Mesothelial cell of epicardium (in vitro differentiated cells): ENCODE results near the gene NTM. TPM values are rescaled to one million over a fixed set of nuclear protein-coding genes. Genes with fewer than 3 reads are reported as not detected.
"Not testable (repeated sequence)": the region's sequence is repeated elsewhere in the genome, so short reads cannot be mapped to it uniquely, and the experiment has no call there.

Source experiments
- DNase-seq, 2 experiments: peaks; one replicate each; pipeline ENCODE4 v3.0.0; 2021; ENCODE audit warnings: low spot score in 2 of 2; ENCODE audit not compliant: unreplicated experiment in 2 of 2
- H3K27ac Mint-ChIP-seq: 2 replicates; pipeline ENCODE4 v1.8.0; 2021; ENCODE audit warnings: mixed read lengths
- H3K27me3 Mint-ChIP-seq: 2 replicates; pipeline ENCODE4 v1.8.0; 2021; ENCODE audit warnings: low read depth, mixed read lengths
- H3K36me3 Mint-ChIP-seq: 2 replicates; pipeline ENCODE4 v1.8.0; 2021; ENCODE audit warnings: mixed read lengths
- H3K4me1 Mint-ChIP-seq: 2 replicates; pipeline ENCODE4 v1.8.0; 2021; ENCODE audit warnings: mixed read lengths
- H3K4me3 Mint-ChIP-seq: 2 replicates; pipeline ENCODE4 v1.8.0; 2021; ENCODE audit warnings: mild to moderate bottlenecking, moderate library complexity, mixed read lengths
- H3K9me3 Mint-ChIP-seq: 2 replicates; pipeline ENCODE4 v1.8.0; 2021; ENCODE audit warnings: mixed read lengths
- CTCF ChIP-seq: fragments of 200-600 bp; sonication (generic); IDR thresholded peaks from one replicate; pipeline ENCODE4 v1.5.0; 2021; ENCODE audit warnings: antibody characterized with exemption; ENCODE audit not compliant: unreplicated experiment
- total RNA-seq: library from RNA; stranded (reverse); gene quantifications from 3 replicates; pipeline ENCODE4 v1.2.1, GENCODE V29; 2021

NTM gene
- total RNA-seq, 1 donor from 2014 or later = 3.9 TPM

DNA sequence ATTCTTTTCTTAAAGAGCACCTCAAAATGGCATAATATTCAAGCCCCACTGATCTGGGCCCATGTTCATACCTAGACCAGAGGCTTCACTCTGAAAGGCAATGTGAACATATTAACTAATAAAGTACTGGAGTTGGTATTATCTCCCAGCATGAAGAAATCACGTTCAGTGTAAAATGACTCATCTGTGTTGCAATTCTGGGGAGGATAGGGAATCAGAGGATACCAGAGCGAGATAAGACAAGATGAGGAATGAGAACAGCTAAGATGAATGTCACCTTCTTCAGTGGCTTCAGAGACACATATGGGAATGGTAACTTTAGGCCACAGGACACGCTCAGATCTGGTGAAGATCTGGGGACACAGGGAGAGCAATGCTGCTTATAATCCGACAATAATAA is 121.1 kb downstream of the NTM start:
- H3K4me3 Mint-ChIP-seq = no peak overlapping the region
- DNase-seq = no peak
- H3K36me3 Mint-ChIP-seq = no peaks in the 10 kb centered on the region
- peaks cover 11% of the 10 kb centered on the region for H3K27me3 Mint-ChIP-seq
- no peaks in the 10 kb centered on the region for H3K4me1 Mint-ChIP-seq
- no peak overlapping the region for H3K27ac Mint-ChIP-seq
- H3K9me3 Mint-ChIP-seq = no peaks in the 10 kb centered on the region
- no peak for TF ChIP-seq CTCF

DNA sequence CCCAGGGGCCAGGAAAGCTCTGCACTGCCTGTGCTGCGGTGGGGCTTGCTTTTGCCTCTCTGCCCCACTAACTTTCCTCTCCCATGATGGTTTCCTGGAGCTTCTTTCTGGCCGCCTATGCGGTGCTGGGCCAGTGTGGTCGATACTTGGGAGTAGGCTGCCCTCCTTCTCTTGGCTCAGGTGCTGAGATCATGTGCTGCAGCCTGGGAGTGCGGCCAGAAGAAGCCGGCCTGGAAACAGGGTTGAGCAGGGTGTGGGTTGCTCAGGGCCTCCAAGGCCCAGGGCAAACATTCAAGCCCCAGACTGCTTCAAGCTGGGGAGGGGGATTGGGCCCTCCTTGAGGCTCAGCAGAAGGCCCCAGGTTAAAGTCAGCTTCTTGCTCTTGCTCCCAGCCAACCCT is 125.0 kb downstream of the NTM start:
- Mint-ChIP-seq H3K4me1 (no peaks in the 10 kb centered on the region), H3K9me3 (no peaks in the 10 kb centered on the region), H3K36me3 (no peaks in the 10 kb centered on the region), H3K27ac (no peak overlapping the region), H3K4me3 (no peak overlapping the region), H3K27me3 (peaks cover 9% of the 10 kb centered on the region)
- TF ChIP-seq CTCF = no peak
- no peak for DNase-seq

GRCh38 chr11:131497686-131498085 is 127.3 kb downstream of the NTM start:
- not testable (repeated sequence) for H3K4me1 Mint-ChIP-seq, DNase-seq, H3K27ac Mint-ChIP-seq, H3K9me3 Mint-ChIP-seq, H3K4me3 Mint-ChIP-seq, H3K36me3 Mint-ChIP-seq
- peaks cover 21% of the 10 kb centered on the region for H3K27me3 Mint-ChIP-seq

GRCh38 chr11:131498631-131499160 is 128.3 kb downstream of the NTM start:
- Mint-ChIP-seq H3K4me3 (no peak overlapping the region), H3K36me3 (no peaks in the 10 kb centered on the region), H3K27me3 (peaks cover 25% of the 10 kb centered on the region), H3K4me1 (no peaks in the 10 kb centered on the region), H3K27ac (no peak overlapping the region), H3K9me3 (no peaks in the 10 kb centered on the region)
- no peak for TF ChIP-seq CTCF
- DNase-seq = no peak

DNA sequence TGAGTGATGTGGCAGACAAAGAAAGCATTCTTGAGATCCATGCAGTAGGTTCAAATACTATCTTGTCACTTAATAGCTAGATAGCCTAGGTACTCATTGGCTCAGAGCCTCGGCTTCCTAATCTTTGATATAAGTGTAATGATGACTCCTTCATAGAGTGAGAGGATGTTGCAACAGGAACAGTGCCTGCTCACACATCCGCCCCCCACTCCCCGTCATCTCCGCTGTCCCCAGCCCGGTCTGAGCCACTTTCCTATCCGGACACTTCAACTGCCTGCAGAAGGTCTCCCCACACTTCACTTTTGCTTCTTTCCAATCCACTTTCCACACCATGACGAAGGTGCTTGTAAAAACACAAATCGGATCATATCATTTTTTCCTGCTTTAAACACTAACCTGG is 128.8 kb downstream of the NTM start:
- Mint-ChIP-seq H3K9me3 (no peaks in the 10 kb centered on the region), H3K27ac (no peak overlapping the region), H3K4me1 (no peaks in the 10 kb centered on the region), H3K27me3 (peaks cover 27% of the 10 kb centered on the region), H3K4me3 (no peak overlapping the region), H3K36me3 (no peaks in the 10 kb centered on the region)
- no peak for TF ChIP-seq CTCF
- no peak for DNase-seq

- no peaks in the 10 kb centered on the region for H3K9me3 Mint-ChIP-seq
- peaks cover 34% of the 10 kb centered on the region for H3K27me3 Mint-ChIP-seq
- H3K4me1 Mint-ChIP-seq = no peaks in the 10 kb centered on the region
- no peak overlapping the region for H3K4me3 Mint-ChIP-seq
- DNase-seq = no peak
- H3K27ac Mint-ChIP-seq = no peak overlapping the region
- TF ChIP-seq CTCF = no peak
- no peaks in the 10 kb centered on the region for H3K36me3 Mint-ChIP-seq
Observed at GRCh38 chr11:131503017-131503416, 132.6 kb downstream of the NTM start.
